Trophoblast cell (in vitro differentiated cells and primary cell): Measurements from ENCODE around the gene CCDC38.

Experiments used
- DNase-seq, 2 donors: peaks; one replicate each; pipeline ENCODE4 v3.0.0-alpha.2; 2016
- H2AFZ ChIP-seq: 2 replicates; pipeline ENCODE4 v1.6.1; 2013; ENCODE audit warnings: low read length, moderate library complexity, mild to moderate bottlenecking; ENCODE audit not compliant: insufficient read depth, poor library complexity
- H2AK5ac ChIP-seq: 2 replicates; pipeline ENCODE4 v1.6.1; 2013; ENCODE audit warnings: mild to moderate bottlenecking, low read length
- H2BK120ac ChIP-seq: 2 replicates; pipeline ENCODE4 v1.6.1; 2013; ENCODE audit warnings: low read length, mild to moderate bottlenecking, moderate library complexity; ENCODE audit not compliant: insufficient read depth, poor library complexity
- H2BK12ac ChIP-seq: 2 replicates; pipeline ENCODE4 v1.6.1; 2013; ENCODE audit warnings: mild to moderate bottlenecking, low read length, moderate library complexity
- H2BK5ac ChIP-seq: 2 replicates; pipeline ENCODE4 v1.6.1; 2013; ENCODE audit warnings: low read length, low read depth, moderate library complexity, mild to moderate bottlenecking; ENCODE audit not compliant: poor library complexity
- H3K14ac ChIP-seq: 2 replicates; pipeline ENCODE4 v1.6.1; 2013; ENCODE audit warnings: mild to moderate bottlenecking, low read length
- H3K18ac ChIP-seq: 2 replicates; pipeline ENCODE4 v1.6.1; 2013; ENCODE audit warnings: mild to moderate bottlenecking, low read length
- H3K23ac ChIP-seq: 2 replicates; pipeline ENCODE4 v1.6.1; 2013; ENCODE audit warnings: low read length
- H3K27ac ChIP-seq: 2 replicates; pipeline ENCODE4 v1.5.1; 2013; ENCODE audit warnings: low read depth, mild to moderate bottlenecking, inconsistent platforms, low read length, moderate library complexity
- H3K27me3 ChIP-seq: 2 replicates; pipeline ENCODE4 v1.6.1; 2013; ENCODE audit warnings: inconsistent platforms, mild to moderate bottlenecking, low read length, moderate library complexity; ENCODE audit not compliant: insufficient read depth
- H3K36me3 ChIP-seq, 2 experiments: 1 replicate in 1 of 2; 2 replicates in 1 of 2; pipeline ENCODE4 v1.6.1; 2013; ENCODE audit warnings: low read length in 2 of 2, mild to moderate bottlenecking in 2 of 2, moderate library complexity in 1 of 2; ENCODE audit not compliant: insufficient read depth in 2 of 2, control insufficient read depth in 1 of 2
- H3K4ac ChIP-seq: 2 replicates; pipeline ENCODE4 v1.6.1; 2013; ENCODE audit warnings: low read depth, mild to moderate bottlenecking, low read length, moderate library complexity
- H3K4me1 ChIP-seq, 2 experiments: 1 replicate in 1 of 2; 2 replicates in 1 of 2; pipeline ENCODE4 v1.6.1; 2013; ENCODE audit warnings: low read length in 2 of 2, mild to moderate bottlenecking in 2 of 2, moderate library complexity in 1 of 2; ENCODE audit not compliant: insufficient read depth in 2 of 2, control insufficient read depth in 1 of 2
- H3K4me2 ChIP-seq: 2 replicates; pipeline ENCODE4 v1.6.1; 2013; ENCODE audit warnings: inconsistent platforms, mild to moderate bottlenecking, low read length, moderate library complexity
- H3K4me3 ChIP-seq: 2 replicates; pipeline ENCODE4 v1.5.1; 2013; ENCODE audit warnings: mild to moderate bottlenecking, low read depth, low read length, inconsistent platforms
- H3K79me1 ChIP-seq: one replicate; pipeline ENCODE4 v1.6.1; 2013; ENCODE audit warnings: low read length
- H3K79me2 ChIP-seq: 2 replicates; pipeline ENCODE4 v1.6.1; 2013; ENCODE audit warnings: low read length, mild to moderate bottlenecking; ENCODE audit not compliant: control insufficient read depth, insufficient read depth, poor library complexity
- H3K9ac ChIP-seq: 2 replicates; pipeline ENCODE4 v1.6.1; 2013; ENCODE audit warnings: mild to moderate bottlenecking, low read length
- H3K9me3 ChIP-seq: 2 replicates; pipeline ENCODE4 v1.6.1; 2013; ENCODE audit warnings: low read depth, mild to moderate bottlenecking, control low read depth, inconsistent platforms, low read length; ENCODE audit not compliant: insufficient read depth
- H4K12ac ChIP-seq: 2 replicates; pipeline ENCODE4 v1.6.1; 2013; ENCODE audit warnings: low read depth, mild to moderate bottlenecking, low read length, moderate library complexity
- H4K8ac ChIP-seq: 2 replicates; pipeline ENCODE4 v1.6.1; 2013; ENCODE audit warnings: low read depth, mild to moderate bottlenecking, low read length, moderate library complexity
- H4K91ac ChIP-seq: one replicate; pipeline ENCODE4 v1.6.1; 2013; ENCODE audit warnings: low read depth, mild to moderate bottlenecking, low read length, moderate library complexity
- WGBS: extraction: QIAGEN DNeasy Blood & Tissue Kit; methylation state at CpG from one replicate; pipeline ENCODE4 v1.1.7; 2013; ENCODE audit warnings: missing lambda C conversion rate; ENCODE audit not compliant: insufficient read length, insufficient coverage; ENCODE audit errors: extremely low coverage; 5-methylcytosine and 5-hydroxymethylcytosine counted together

CCDC38 gene

GRCh38 chr12:95944108-95944704 lies 1.8 kb upstream of the CCDC38 start:
- Histone ChIP-seq H3K4me2 (no peak overlapping the region), H3K27me3 (peaks cover 4% of the 10 kb centered on the region), H3K9me3 (no peaks in the 10 kb centered on the region), H3K79me2 (no peaks in the 10 kb centered on the region), H3K4me3 (no peak overlapping the region), H3K23ac (no peak overlapping the region), H2AK5ac (no peak overlapping the region), H3K18ac (no peak overlapping the region), H2BK5ac (no peak overlapping the region), H3K79me1 (peaks cover 4% of the 10 kb centered on the region), H4K91ac (no peak overlapping the region), H4K8ac (no peak overlapping the region), H2BK120ac (no peak overlapping the region), H3K36me3 (no peaks in the 10 kb centered on the region), H2AFZ (no peak overlapping the region), H3K14ac (no peak overlapping the region), H2BK12ac (no peak overlapping the region), H3K27ac (no peak overlapping the region), H3K4ac (no peak overlapping the region), H3K4me1 (peaks cover 3% of the 10 kb centered on the region in 2 experiments), H4K12ac (no peak overlapping the region), H3K9ac (no peak overlapping the region)
- no peak for DNase-seq
- WGBS, result no CpG with 5 or more reads among the region's 10 CpGs

DNA sequence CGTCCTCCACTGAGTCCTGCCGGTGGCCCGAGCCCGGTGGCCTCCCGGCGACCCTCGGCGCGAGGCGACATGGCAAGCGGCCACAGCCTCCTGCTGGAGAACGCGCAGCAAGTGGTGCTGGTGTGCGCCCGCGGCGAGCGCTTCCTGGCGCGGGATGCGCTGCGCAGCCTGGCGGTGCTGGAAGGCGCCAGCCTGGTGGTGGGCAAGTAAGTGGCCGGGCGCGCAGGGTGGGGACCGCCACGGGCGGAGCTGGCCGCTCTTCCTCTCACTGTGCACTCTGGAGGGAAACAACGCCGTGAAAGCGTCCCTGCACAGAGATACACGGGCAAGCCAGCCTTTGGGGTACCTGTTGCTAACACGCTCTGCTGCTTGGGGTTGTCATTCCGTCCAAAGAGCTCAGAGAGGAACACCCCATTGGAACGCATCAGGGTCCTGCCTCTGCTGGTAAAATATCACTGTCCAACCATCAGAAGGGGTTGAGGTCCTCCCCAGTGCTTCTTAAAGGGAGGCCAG lies 972 bp upstream of the CCDC38 start, which contains the start of gene AMDHD1:
Gene AMDHD1, plus strand, starts transcription at position 2 of the 513 bp plus-strand sequence. Its CDS starts 68 bp downstream, at position 70.
- H3K9me3 ChIP-seq, result no peaks in the 10 kb centered on the region
- H2AK5ac ChIP-seq, result no peak within 1 kb of the TSS
- no peak within 1 kb of the TSS for H4K91ac ChIP-seq
- H3K27ac ChIP-seq, result no peak within 1 kb of the TSS
- peak within 1 kb of the TSS; percentile 55 for H2AFZ ChIP-seq
- H3K79me1 ChIP-seq, result peaks cover 4% of the 10 kb centered on the region
- H3K27me3 ChIP-seq, result peaks cover 4% of the 10 kb centered on the region
- no peak within 1 kb of the TSS for H3K9ac ChIP-seq
- peak within 1 kb of the TSS; percentile 44 for H4K8ac ChIP-seq
- H4K12ac ChIP-seq, result peak within 1 kb of the TSS; percentile 11
- no peaks in the 10 kb centered on the region for H3K79me2 ChIP-seq
- H3K18ac ChIP-seq, result no peak within 1 kb of the TSS
- H3K4me3 ChIP-seq, result peak within 1 kb of the TSS; percentile 72
- peak within 1 kb of the TSS; percentile 59 for H3K14ac ChIP-seq
- peak in 1 of 2 donors; percentile 37 for DNase-seq
- H3K4ac ChIP-seq, result no peak within 1 kb of the TSS
- no peak within 1 kb of the TSS for H2BK120ac ChIP-seq
- no peak within 1 kb of the TSS for H2BK5ac ChIP-seq
- no CpG with 5 or more reads among the region's 38 CpGs for WGBS
- peaks cover 3% of the 10 kb centered on the region in 2 experiments for H3K4me1 ChIP-seq
- peak within 1 kb of the TSS; percentile 84 for H3K4me2 ChIP-seq
- no peaks in the 10 kb centered on the region for H3K36me3 ChIP-seq
- H3K23ac ChIP-seq, result no peak within 1 kb of the TSS
- no peak within 1 kb of the TSS for H2BK12ac ChIP-seq

DNA sequence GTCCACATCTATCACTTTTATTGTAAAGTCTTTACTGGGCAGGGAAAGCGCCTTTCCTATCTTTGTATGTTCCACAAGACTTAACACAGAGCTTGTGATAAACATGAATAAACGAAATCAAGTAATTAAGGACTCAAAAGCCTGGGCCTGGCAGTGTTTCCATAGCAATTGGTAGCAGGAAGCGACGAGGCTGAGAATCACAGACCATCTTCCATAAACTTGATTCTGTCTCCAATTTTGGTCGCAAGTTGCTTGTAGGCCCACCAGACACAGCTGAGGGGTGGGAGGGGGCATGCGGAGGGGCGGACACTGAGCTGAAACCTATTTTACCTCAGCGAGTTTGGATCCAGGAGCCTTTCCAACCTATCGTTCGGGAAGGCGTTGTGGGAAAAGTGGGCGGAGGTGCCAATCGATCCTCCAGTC lies 302 bp downstream of the CCDC38 start:
- Histone ChIP-seq H2BK120ac (no peak overlapping the region), H3K14ac (no peak overlapping the region), H3K9me3 (no peaks in the 10 kb centered on the region), H3K79me1 (peaks cover 4% of the 10 kb centered on the region), H3K79me2 (no peaks in the 10 kb centered on the region), H3K4me2 (peak overlapping the region; percentile 84), H3K4ac (no peak overlapping the region), H3K23ac (no peak overlapping the region), H3K4me1 (peaks cover 3% of the 10 kb centered on the region in 2 experiments), H2BK12ac (no peak overlapping the region), H3K36me3 (no peaks in the 10 kb centered on the region), H4K8ac (peak overlapping the region; percentile 44), H4K91ac (no peak overlapping the region), H4K12ac (no peak overlapping the region), H3K27me3 (peaks cover 4% of the 10 kb centered on the region), H2AFZ (peak overlapping the region; percentile 38), H2AK5ac (no peak overlapping the region), H3K9ac (no peak overlapping the region), H3K27ac (no peak overlapping the region), H2BK5ac (no peak overlapping the region), H3K4me3 (peak overlapping the region; percentile 72), H3K18ac (no peak overlapping the region)
- no peak for DNase-seq
- WGBS, result no CpG with 5 or more reads among the region's 13 CpGs

DNA sequence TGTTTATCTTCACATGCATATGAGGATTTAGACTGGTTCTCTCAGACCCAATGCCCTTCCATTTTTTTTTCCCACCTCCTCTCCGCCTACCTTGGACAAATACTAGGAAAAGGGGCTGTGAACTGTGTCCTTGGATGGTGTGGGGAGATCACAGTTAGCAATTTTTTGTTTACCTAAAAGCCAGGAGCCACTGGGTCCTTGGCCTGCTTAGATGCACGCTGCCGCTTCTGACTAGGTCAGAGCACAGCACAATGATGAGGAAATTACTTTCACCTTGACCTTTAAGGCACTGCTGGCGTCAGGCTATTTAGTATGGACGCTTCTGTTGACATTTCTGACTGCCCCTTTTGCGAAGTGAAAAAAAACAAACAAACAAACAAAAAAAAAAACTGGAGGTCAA lies 1.9 kb downstream of the CCDC38 start:
- H3K36me3 ChIP-seq, result no peaks in the 10 kb centered on the region
- H3K4me1 ChIP-seq, result peaks cover 3% of the 10 kb centered on the region in 2 experiments
- H4K8ac ChIP-seq, result no peak overlapping the region
- H3K23ac ChIP-seq, result no peak overlapping the region
- H3K79me1 ChIP-seq, result peaks cover 4% of the 10 kb centered on the region
- no peaks in the 10 kb centered on the region for H3K9me3 ChIP-seq
- H3K14ac ChIP-seq, result no peak overlapping the region
- H2BK120ac ChIP-seq, result no peak overlapping the region
- H3K9ac ChIP-seq, result no peak overlapping the region
- H3K4me2 ChIP-seq, result no peak overlapping the region
- no peak overlapping the region for H2AFZ ChIP-seq
- H3K4ac ChIP-seq, result no peak overlapping the region
- H3K79me2 ChIP-seq, result no peaks in the 10 kb centered on the region
- no peak overlapping the region for H4K91ac ChIP-seq
- H3K27ac ChIP-seq, result no peak overlapping the region
- no peak overlapping the region for H2BK12ac ChIP-seq
- H2BK5ac ChIP-seq, result no peak overlapping the region
- DNase-seq, result no peak
- peaks cover 4% of the 10 kb centered on the region for H3K27me3 ChIP-seq
- no peak overlapping the region for H4K12ac ChIP-seq
- no CpG with 5 or more reads among the region's 6 CpGs for WGBS
- no peak overlapping the region for H3K4me3 ChIP-seq
- H2AK5ac ChIP-seq, result no peak overlapping the region
- H3K18ac ChIP-seq, result no peak overlapping the region
